PFSK-1 (cell line): ENCODE measurements around the gene BANP.

Source experiments
- FOXP2 ChIP-seq: optimal IDR thresholded peaks from 2 replicates; pipeline ENCODE3; 2011; ENCODE audit warnings: borderline replicate concordance, control low read depth, inconsistent platforms; ENCODE audit not compliant: insufficient read depth; ENCODE audit errors: extremely low read length, extremely low read depth
- POLR2AphosphoS5 ChIP-seq: IDR thresholded peaks from 2 replicates; pipeline ENCODE4 v1.6.1; 2012; ENCODE audit warnings: low read depth, mild to moderate bottlenecking, control low read depth, low read length, moderate library complexity
- REST ChIP-seq, 2 experiments: IDR thresholded peaks; 2 replicates each; pipeline versions ENCODE4 v1.6.1 to v1.8.0; 2011 to 2012; ENCODE audit warnings: low read depth in 2 of 2, low read length in 2 of 2, control low read depth in 1 of 2, inconsistent platforms in 1 of 2, mild to moderate bottlenecking in 1 of 2, moderate library complexity in 1 of 2; ENCODE audit not compliant: insufficient read depth in 1 of 2
- SIN3A ChIP-seq: IDR thresholded peaks from 2 replicates; pipeline ENCODE4 v1.6.1; 2012; ENCODE audit warnings: mild to moderate bottlenecking, low read length, moderate library complexity, borderline replicate concordance; ENCODE audit not compliant: insufficient read depth
- TAF1 ChIP-seq: IDR thresholded peaks from 2 replicates; pipeline ENCODE4 v1.6.1; 2012; ENCODE audit warnings: low read length, control low read depth, borderline replicate concordance; ENCODE audit not compliant: insufficient read depth

Gene BANP

GRCh38 chr16:88061346-88062110 is 110.3 kb downstream of the BANP start:
- no peak for TF ChIP-seq FOXP2
- no peak for TF ChIP-seq REST (IDR thresholded peaks at IDR 0.05; ENCODE audit: insufficient read depth in 1 of 2, low read depth in 2 of 2, low read length in 2 of 2)
- no peak for TF ChIP-seq TAF1
- TF ChIP-seq POLR2AphosphoS5 = no peak
- no peak for TF ChIP-seq SIN3A

GRCh38 chr16:88062341-88063210 is 111.3 kb downstream of the BANP start:
- TF ChIP-seq TAF1 = no peak
- TF ChIP-seq POLR2AphosphoS5 = no peak
- no peak for TF ChIP-seq SIN3A
- no peak for TF ChIP-seq FOXP2
- no peak for TF ChIP-seq REST (IDR thresholded peaks at IDR 0.05; ENCODE audit: insufficient read depth in 1 of 2, low read depth in 2 of 2, low read length in 2 of 2)

GRCh38 chr16:88063211-88063773 is 112.1 kb downstream of the BANP start:
- TF ChIP-seq POLR2AphosphoS5 (no peak), FOXP2 (no peak), SIN3A (no peak), REST (IDR thresholded peaks at IDR 0.05; ENCODE audit: insufficient read depth in 1 of 2, low read depth in 2 of 2, low read length in 2 of 2) (no peak), TAF1 (no peak)

GRCh38 chr16:88064011-88064888 is 113.0 kb downstream of the BANP start:
- TF ChIP-seq REST (IDR thresholded peaks at IDR 0.05; ENCODE audit: insufficient read depth in 1 of 2, low read depth in 2 of 2, low read length in 2 of 2) = no peak
- no peak for TF ChIP-seq POLR2AphosphoS5
- TF ChIP-seq FOXP2 = no peak
- no peak for TF ChIP-seq TAF1
- no peak for TF ChIP-seq SIN3A
